Tibial nerve (tissue), 4 donors: Measurements from ENCODE around the gene TBPL2.

Experiments used
- CTCF ChIP-seq, 5 experiments: fragments of 200-600 bp in 3 of 5; fragments of 450-650 bp in 2 of 5; sonication (generic) in 3 of 5; IDR thresholded peaks; one replicate each; pipeline ENCODE4 v1.5.1; 2016 to 2019; ENCODE audit warnings: antibody characterized with exemption in 5 of 5, mild to moderate bottlenecking in 3 of 5, moderate library complexity in 2 of 5
- EP300 ChIP-seq, 2 donors: sonication (generic); formaldehyde crosslinking; IDR thresholded peaks; one replicate each; pipeline ENCODE4 v1.6.1; 2017; ENCODE audit warnings: antibody characterized with exemption in 2 of 2, mild to moderate bottlenecking in 1 of 2
- POLR2A ChIP-seq, 2 donors: fragments of 450-650 bp; IDR thresholded peaks; one replicate each; pipeline ENCODE4 v1.6.1; 2017; ENCODE audit warnings: antibody characterized with exemption in 2 of 2, mild to moderate bottlenecking in 2 of 2, moderate library complexity in 2 of 2

GRCh38 chr14:55419663-55420062 is 20.8 kb downstream of the TBPL2 start:
- TF ChIP-seq CTCF (IDR thresholded peaks at IDR 0.05): no peak
- TF ChIP-seq POLR2A (IDR thresholded peaks at IDR 0.05): no peak
- TF ChIP-seq EP300 (IDR thresholded peaks at IDR 0.05): no peak
